Measurements from ENCODE around the gene ING5. TPM values are rescaled to one million over a fixed set of nuclear protein-coding genes. Genes with fewer than 3 reads are reported as not detected.

Gene ING5
- total RNA-seq, 1 experiment from 2014 or later, result 35.1 TPM

- BruUV-seq (replicated peaks), result no TSS peak
- H3K9me3 Mint-ChIP-seq (ENCODE audit: low read depth, unreplicated experiment), result no peaks in the 10 kb centered on the region
- CTCF ChIA-PET, result interaction anchor here (1.1 kb wide), 1 partner anchor 9 kb away, joined by 4 read pairs; no protein-coding TSS in a partner anchor
- no peak overlapping the region for H3K4me3 Mint-ChIP-seq (ENCODE audit: low read depth, unreplicated experiment)
- H3K4me1 Mint-ChIP-seq (ENCODE audit: low read depth, unreplicated experiment), result no peaks in the 10 kb centered on the region
- intact Hi-C loops (cut with micrococcal nuclease; ENCODE audit: unreplicated experiment), result no loop called here
- no peaks in the 10 kb centered on the region for H3K27me3 Mint-ChIP-seq (ENCODE audit: unreplicated experiment)
- H3K27ac Mint-ChIP-seq (ENCODE audit: unreplicated experiment), result no peak overlapping the region
- TF ChIP-seq CTCF (IDR thresholded peaks at IDR 0.05; ENCODE audit: unreplicated experiment), result no peak
- peaks cover 27% of the 10 kb centered on the region for H3K36me3 Mint-ChIP-seq (ENCODE audit: insufficient read depth, unreplicated experiment)
- no peak for DNase-seq
Measured at GRCh38 chr2:241764275-241765241, 62.7 kb downstream of the ING5 start.

GRCh38 chr2:241767464-241768250 is 65.8 kb downstream of the ING5 start:
- H3K9me3 Mint-ChIP-seq (ENCODE audit: low read depth, unreplicated experiment), result no peaks in the 10 kb centered on the region
- DNase-seq, result no peak
- no peak overlapping the region for H3K4me3 Mint-ChIP-seq (ENCODE audit: low read depth, unreplicated experiment)
- intact Hi-C loops (cut with micrococcal nuclease; ENCODE audit: unreplicated experiment), result no loop called here
- no peak for TF ChIP-seq CTCF (IDR thresholded peaks at IDR 0.05; ENCODE audit: unreplicated experiment)
- peaks cover 23% of the 10 kb centered on the region for H3K36me3 Mint-ChIP-seq (ENCODE audit: insufficient read depth, unreplicated experiment)
- no TSS peak for BruUV-seq (replicated peaks)
- no peaks in the 10 kb centered on the region for H3K4me1 Mint-ChIP-seq (ENCODE audit: low read depth, unreplicated experiment)
- no peaks in the 10 kb centered on the region for H3K27me3 Mint-ChIP-seq (ENCODE audit: unreplicated experiment)
- CTCF ChIA-PET, result interaction anchor here (0.5 kb wide), 1 partner anchor 12 kb away, joined by 3 read pairs; no protein-coding TSS in a partner anchor
- no peak overlapping the region for H3K27ac Mint-ChIP-seq (ENCODE audit: unreplicated experiment)

DNA sequence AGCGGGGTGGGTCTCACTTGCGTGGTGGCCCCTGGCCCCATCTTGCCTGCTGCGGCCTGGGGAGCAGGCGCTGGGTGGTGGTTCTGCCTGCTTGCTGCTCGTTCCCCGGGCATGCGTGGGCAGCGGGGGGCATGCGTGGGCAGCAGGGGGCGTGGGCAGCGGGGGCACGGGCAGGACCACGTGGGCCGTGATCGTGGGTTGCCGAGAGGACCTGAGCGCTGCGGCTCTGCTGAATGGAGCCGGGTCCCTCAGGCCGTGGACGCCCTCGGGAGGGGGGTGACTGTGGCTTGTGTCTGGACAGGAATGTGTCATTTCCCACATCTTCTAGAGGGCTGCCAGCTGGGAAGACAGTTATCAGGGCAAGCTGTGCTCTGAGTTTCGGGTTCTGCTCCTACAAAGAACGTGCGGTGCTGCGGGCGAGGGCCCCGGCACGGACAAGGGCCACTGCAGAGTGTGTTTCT is 66.4 kb downstream of the ING5 start:
- Mint-ChIP-seq H3K9me3 (ENCODE audit: low read depth, unreplicated experiment) (no peaks in the 10 kb centered on the region), H3K4me3 (ENCODE audit: low read depth, unreplicated experiment) (no peak overlapping the region), H3K4me1 (ENCODE audit: low read depth, unreplicated experiment) (no peaks in the 10 kb centered on the region), H3K36me3 (ENCODE audit: insufficient read depth, unreplicated experiment) (peaks cover 17% of the 10 kb centered on the region), H3K27me3 (ENCODE audit: unreplicated experiment) (no peaks in the 10 kb centered on the region), H3K27ac (ENCODE audit: unreplicated experiment) (no peak overlapping the region)
- CTCF ChIA-PET, result interaction anchor here (0.5 kb wide), 1 partner anchor 12 kb away, joined by 3 read pairs; no protein-coding TSS in a partner anchor
- no TSS peak for BruUV-seq (replicated peaks)
- intact Hi-C loops (cut with micrococcal nuclease; ENCODE audit: unreplicated experiment), result no loop called here
- TF ChIP-seq CTCF (IDR thresholded peaks at IDR 0.05; ENCODE audit: unreplicated experiment), result no peak
- DNase-seq, result no peak

DNA sequence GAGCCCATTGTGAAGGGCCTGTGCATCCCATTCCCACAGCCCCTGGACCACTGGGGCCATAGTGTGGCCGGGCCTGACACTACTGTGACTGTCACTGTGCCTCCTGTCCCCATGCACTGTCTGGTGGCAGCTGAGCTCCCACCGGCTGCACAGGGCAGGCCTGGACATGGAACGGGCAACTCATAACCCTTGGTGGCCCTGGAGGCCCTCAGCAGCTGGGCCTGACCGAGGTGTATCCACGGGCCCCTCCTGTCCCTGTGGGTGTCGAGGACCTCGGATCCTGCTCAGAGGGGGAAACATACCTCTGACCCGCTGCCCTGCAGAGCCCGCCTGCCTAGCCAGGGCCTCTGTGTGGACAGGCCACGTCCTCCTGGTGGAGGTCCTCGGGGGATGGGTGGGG is 67.0 kb downstream of the ING5 start:
- H3K4me1 Mint-ChIP-seq (ENCODE audit: low read depth, unreplicated experiment), result no peaks in the 10 kb centered on the region

More for the DNA sequence above, 67.0 kb downstream of the ING5 start:
- BruUV-seq (replicated peaks), result no TSS peak
- no peak overlapping the region for H3K4me3 Mint-ChIP-seq (ENCODE audit: low read depth, unreplicated experiment)
- no peaks in the 10 kb centered on the region for H3K9me3 Mint-ChIP-seq (ENCODE audit: low read depth, unreplicated experiment)
- no peaks in the 10 kb centered on the region for H3K27me3 Mint-ChIP-seq (ENCODE audit: unreplicated experiment)
- H3K27ac Mint-ChIP-seq (ENCODE audit: unreplicated experiment), result no peak overlapping the region
- peaks cover 17% of the 10 kb centered on the region for H3K36me3 Mint-ChIP-seq (ENCODE audit: insufficient read depth, unreplicated experiment)
- no peak for DNase-seq
- CTCF ChIA-PET, result interaction anchor here (0.7 kb wide), 1 partner anchor 1608 kb away, joined by 3 read pairs; no protein-coding TSS in a partner anchor
- intact Hi-C loops (cut with micrococcal nuclease; ENCODE audit: unreplicated experiment), result no loop called here
- TF ChIP-seq CTCF (IDR thresholded peaks at IDR 0.05; ENCODE audit: unreplicated experiment), result no peak

Measured in Calu3 (cell line).